DND-41 (cell line): ENCODE measurements around the gene ALKBH8.

Experiments
- ATAC-seq: fragments of 200-7000 bp; cut with Tn5 transposase; 3 replicates; pipeline ENCODE4 v1.9.1; 2021; ENCODE audit warnings: low read depth; ENCODE audit not compliant: insufficient read depth
- DNase-seq: peaks from one replicate; pipeline ENCODE4 v3.0.0-alpha.2; 2020
- H2AFZ ChIP-seq: 2 replicates; pipeline ENCODE4 v1.6.0; 2012; ENCODE audit warnings: low read depth, low read length
- H3K27ac ChIP-seq: 2 replicates; pipeline ENCODE4 v1.5.1; 2012; ENCODE audit warnings: low read length, inconsistent platforms
- H3K27me3 ChIP-seq: fragments of 200-600 bp; sonication (generic); 2 replicates; pipeline ENCODE4 v1.6.0; 2012; ENCODE audit warnings: low read length, mild to moderate bottlenecking, inconsistent platforms; ENCODE audit not compliant: insufficient read depth, poor library complexity
- H3K36me3 ChIP-seq: 2 replicates; pipeline ENCODE4 v1.5.1; 2012; ENCODE audit warnings: low read length, inconsistent platforms; ENCODE audit not compliant: insufficient read depth
- H3K4me1 ChIP-seq: 2 replicates; pipeline ENCODE4 v1.5.1; 2012; ENCODE audit warnings: mild to moderate bottlenecking, low read length; ENCODE audit not compliant: insufficient read depth
- H3K4me2 ChIP-seq: 2 replicates; pipeline ENCODE4 v1.6.0; 2012; ENCODE audit warnings: mild to moderate bottlenecking, moderate library complexity, low read length, inconsistent platforms; ENCODE audit not compliant: insufficient read depth
- H3K4me3 ChIP-seq, 2 experiments: fragments of 200-600 bp in 1 of 2; shearing (Covaris generic) in 1 of 2; 2 replicates each; pipeline ENCODE4 v1.5.1; 2012 to 2016; ENCODE audit warnings: inconsistent platforms in 2 of 2, low read length in 2 of 2, mild to moderate bottlenecking in 2 of 2, low read depth in 1 of 2, moderate library complexity in 1 of 2
- H3K79me2 ChIP-seq: 2 replicates; pipeline ENCODE4 v1.6.0; 2012; ENCODE audit warnings: low read length, inconsistent platforms; ENCODE audit not compliant: insufficient read depth
- H3K9ac ChIP-seq: 2 replicates; pipeline ENCODE4 v1.6.0; 2012; ENCODE audit warnings: low read depth, mild to moderate bottlenecking, inconsistent platforms, low read length, moderate library complexity
- H3K9me3 ChIP-seq: 2 replicates; pipeline ENCODE4 v1.5.1; 2012; ENCODE audit warnings: low read length, moderate library complexity, mild to moderate bottlenecking, inconsistent platforms; ENCODE audit not compliant: insufficient read depth, severe bottlenecking
- H4K20me1 ChIP-seq: 2 replicates; pipeline ENCODE4 v1.6.0; 2012; ENCODE audit warnings: low read length; ENCODE audit not compliant: insufficient read depth
- EZH2 ChIP-seq: IDR thresholded peaks from 3 replicates; pipeline ENCODE4 v1.6.1; 2012; ENCODE audit warnings: borderline replicate concordance, low read depth, mild to moderate bottlenecking, moderate library complexity, low read length, inconsistent platforms; ENCODE audit not compliant: severe bottlenecking
- TF ChIP-seq, protein P1 (sequence below): IDR thresholded peaks from 2 replicates; pipeline ENCODE4 v1.5.1; 2012; ENCODE audit warnings: borderline replicate concordance, low read length, moderate library complexity, mild to moderate bottlenecking; ENCODE audit not compliant: poor library complexity, severe bottlenecking; ENCODE audit errors: extremely low read depth

ALKBH8 gene

DNA sequence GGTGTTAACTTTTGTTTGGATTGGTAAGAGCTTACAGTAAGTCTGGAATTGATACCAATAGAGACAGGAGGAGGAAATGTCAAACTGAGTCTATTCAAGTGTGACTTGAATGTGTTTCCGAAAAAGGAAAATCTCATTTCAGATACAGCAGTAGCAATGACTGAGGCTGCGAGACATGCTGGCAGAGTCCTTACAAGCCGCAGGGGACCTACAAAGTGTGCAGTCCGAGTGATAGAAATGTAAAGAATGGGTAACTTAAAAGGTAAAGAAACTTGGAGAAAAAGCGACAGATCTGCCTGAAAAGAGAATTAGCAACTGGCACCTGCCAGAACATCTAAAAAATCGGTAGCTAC lies 108.4 kb downstream of the ALKBH8 start:
- Histone ChIP-seq H4K20me1 (no peaks in the 10 kb centered on the region), H3K9ac (peak overlapping the region; percentile 69), H3K27me3 (no peaks in the 10 kb centered on the region), H3K4me1 (peaks cover 25% of the 10 kb centered on the region), H3K4me3 (peak overlapping the region; percentile 76 to 88), H3K4me2 (peak overlapping the region; percentile 81), H3K79me2 (peaks cover 32% of the 10 kb centered on the region), H2AFZ (peak overlapping the region; percentile 83), H3K36me3 (peaks cover 25% of the 10 kb centered on the region), H3K27ac (peak overlapping the region; percentile 84), H3K9me3 (no peaks in the 10 kb centered on the region)
- peak; percentile 52 for ATAC-seq
- DNase-seq: no peak
- TF ChIP-seq, protein P1, sequence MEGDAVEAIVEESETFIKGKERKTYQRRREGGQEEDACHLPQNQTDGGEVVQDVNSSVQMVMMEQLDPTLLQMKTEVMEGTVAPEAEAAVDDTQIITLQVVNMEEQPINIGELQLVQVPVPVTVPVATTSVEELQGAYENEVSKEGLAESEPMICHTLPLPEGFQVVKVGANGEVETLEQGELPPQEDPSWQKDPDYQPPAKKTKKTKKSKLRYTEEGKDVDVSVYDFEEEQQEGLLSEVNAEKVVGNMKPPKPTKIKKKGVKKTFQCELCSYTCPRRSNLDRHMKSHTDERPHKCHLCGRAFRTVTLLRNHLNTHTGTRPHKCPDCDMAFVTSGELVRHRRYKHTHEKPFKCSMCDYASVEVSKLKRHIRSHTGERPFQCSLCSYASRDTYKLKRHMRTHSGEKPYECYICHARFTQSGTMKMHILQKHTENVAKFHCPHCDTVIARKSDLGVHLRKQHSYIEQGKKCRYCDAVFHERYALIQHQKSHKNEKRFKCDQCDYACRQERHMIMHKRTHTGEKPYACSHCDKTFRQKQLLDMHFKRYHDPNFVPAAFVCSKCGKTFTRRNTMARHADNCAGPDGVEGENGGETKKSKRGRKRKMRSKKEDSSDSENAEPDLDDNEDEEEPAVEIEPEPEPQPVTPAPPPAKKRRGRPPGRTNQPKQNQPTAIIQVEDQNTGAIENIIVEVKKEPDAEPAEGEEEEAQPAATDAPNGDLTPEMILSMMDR: no peak

DNA sequence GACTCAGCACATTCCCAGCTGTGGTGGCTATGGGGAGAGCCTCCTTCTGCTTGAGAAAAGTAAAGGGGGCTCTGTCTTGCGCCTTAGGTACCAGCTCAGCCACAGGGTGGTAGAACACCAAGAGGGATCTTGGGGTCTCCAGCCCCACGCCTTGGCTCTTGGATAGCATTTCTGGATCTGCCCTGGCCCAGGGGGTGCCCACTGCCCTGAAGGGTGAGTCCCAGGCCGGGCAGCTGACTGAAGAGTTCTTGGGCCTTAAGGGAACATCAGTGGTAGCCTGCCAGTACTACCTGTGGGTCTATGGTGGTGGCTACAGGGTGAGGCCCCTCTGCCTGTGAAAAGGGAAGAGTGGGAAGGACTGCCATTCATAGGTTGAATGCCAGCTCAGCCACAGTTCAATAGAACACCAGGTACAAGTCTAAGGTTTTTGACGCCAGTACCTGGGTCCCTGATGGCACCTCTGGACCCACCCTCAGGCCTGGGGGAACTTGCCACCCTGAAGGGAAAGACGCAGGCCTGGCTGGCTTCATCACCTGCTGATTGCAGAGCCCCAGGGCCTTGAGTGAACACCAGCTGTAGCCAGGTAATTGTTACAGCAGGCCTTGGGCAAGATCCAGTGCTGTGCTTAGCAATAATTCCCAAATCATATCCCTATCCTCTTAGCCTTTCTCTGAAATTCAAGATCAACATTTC lies 111.8 kb downstream of the ALKBH8 start:
- ATAC-seq: no peak
- peaks cover 59% of the 10 kb centered on the region for H3K79me2 ChIP-seq
- H3K27ac ChIP-seq: no peak overlapping the region

More for the DNA sequence above, 111.8 kb downstream of the ALKBH8 start:
- Histone ChIP-seq H3K4me3 (no peak overlapping the region), H4K20me1 (no peaks in the 10 kb centered on the region), H3K4me2 (no peak overlapping the region), H3K9me3 (no peaks in the 10 kb centered on the region), H3K27me3 (no peaks in the 10 kb centered on the region), H2AFZ (no peak overlapping the region), H3K9ac (no peak overlapping the region), H3K4me1 (peaks cover 25% of the 10 kb centered on the region), H3K36me3 (peaks cover 27% of the 10 kb centered on the region)
- TF ChIP-seq EZH2: no peak
- TF ChIP-seq, protein P1: no peak
- DNase-seq: no peak
